Measurements from ENCODE around the gene VAV3.

The VAV3 gene

GRCh38 chr1:107829036-107829770 lies 135.8 kb downstream of the VAV3 start:
- no peak for DNase-seq

GRCh38 chr1:107824946-107825345 lies 140.0 kb downstream of the VAV3 start:
- no peak for DNase-seq

GRCh38 chr1:107821340-107821739 lies 143.6 kb downstream of the VAV3 start:
- no peak for DNase-seq

GRCh38 chr1:107820801-107821200 lies 144.2 kb downstream of the VAV3 start:
- DNase-seq, result no peak

GRCh38 chr1:107817935-107818334 lies 147.0 kb downstream of the VAV3 start:
- DNase-seq, result no peak

- DNase-seq, result no peak
These were observed 147.8 kb downstream of the VAV3 start for GRCh38 chr1:107817206-107817605.

- DNase-seq, result no peak
These were observed 154.6 kb downstream of the VAV3 start for GRCh38 chr1:107810291-107810951.

GRCh38 chr1:107807855-107808254 lies 157.1 kb downstream of the VAV3 start:
- no peak for DNase-seq

- DNase-seq, result no peak
These were observed 157.6 kb downstream of the VAV3 start for GRCh38 chr1:107807405-107807804.

GRCh38 chr1:107806902-107807301 lies 158.1 kb downstream of the VAV3 start:
- DNase-seq, result no peak

GRCh38 chr1:107804741-107805140 lies 160.2 kb downstream of the VAV3 start:
- DNase-seq, result no peak

GRCh38 chr1:107804134-107804533 lies 160.8 kb downstream of the VAV3 start:
- no peak for DNase-seq

- DNase-seq, result no peak
These were observed 161.4 kb downstream of the VAV3 start for GRCh38 chr1:107803579-107803978.

GRCh38 chr1:107802654-107803053 lies 162.3 kb downstream of the VAV3 start:
- DNase-seq, result no peak

GRCh38 chr1:107795994-107796393 lies 169.0 kb downstream of the VAV3 start:
- no peak for DNase-seq

- no peak for DNase-seq
These were observed 169.5 kb downstream of the VAV3 start for GRCh38 chr1:107795441-107795840.

- no peak for DNase-seq
These were observed 170.4 kb downstream of the VAV3 start for GRCh38 chr1:107794571-107794970.

GRCh38 chr1:107793896-107794453 lies 171.0 kb downstream of the VAV3 start:
- DNase-seq, result no peak

- DNase-seq, result no peak
These were observed 173.6 kb downstream of the VAV3 start for GRCh38 chr1:107791348-107791747.

- DNase-seq, result no peak
These were observed 175.0 kb downstream of the VAV3 start for GRCh38 chr1:107789817-107790524.

GRCh38 chr1:107788206-107789202 lies 176.5 kb downstream of the VAV3 start:
- no peak for DNase-seq

- DNase-seq, result no peak
These were observed 177.7 kb downstream of the VAV3 start for GRCh38 chr1:107787299-107787698.
